ENCODE data around the gene HEMK1. TPM values are rescaled to one million over a fixed set of nuclear protein-coding genes. Genes with fewer than 3 reads are reported as not detected.

The HEMK1 gene
- total and polyA plus RNA-seq, 9 donors, result 6.8 to 35.3 (median 23.8) TPM

- TF ChIP-seq POLR2A (IDR thresholded peaks at IDR 0.05) (no peak), CTCF (IDR thresholded peaks at IDR 0.05) (no peak), EP300 (IDR thresholded peaks at IDR 0.05) (no peak)
- 77 to 80% (median 79%) methylated on average over 18 of the region's 18 CpGs for WGBS, 3 donors
- Histone ChIP-seq H3K4me1 (ENCODE audit: insufficient read depth) (peaks cover 1% of the 10 kb centered on the region), H3K36me3 (no peaks in the 10 kb centered on the region), H3K9me3 (no peaks in the 10 kb centered on the region), H3K4me3 (no peak overlapping the region), H3K27ac (no peak overlapping the region), H3K27me3 (no peaks in the 10 kb centered on the region)
- DNase-seq, result no peak
- intact Hi-C loops (cut with DNase I), result no loop called here
Measured at GRCh38 chr3:50625231-50626182, 56.2 kb downstream of the HEMK1 start.

DNA sequence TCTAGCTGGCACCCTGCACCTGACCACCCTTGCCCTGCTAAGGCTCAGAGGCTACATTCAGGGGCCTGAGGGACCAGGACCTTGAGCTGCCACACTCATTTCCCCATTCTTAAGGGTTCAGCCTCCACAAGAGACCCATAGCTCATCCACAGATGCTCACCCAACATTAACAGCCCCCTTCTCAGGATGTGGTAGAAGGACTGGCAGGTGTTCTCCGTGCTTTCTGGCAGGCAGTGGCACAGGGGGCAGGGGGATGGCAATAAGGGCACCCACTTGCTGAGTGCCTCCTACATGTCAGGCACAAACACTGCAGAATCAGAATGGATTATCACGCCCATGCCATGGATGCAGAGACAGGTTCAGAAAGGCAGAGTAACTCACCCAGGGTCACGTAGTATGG is 57.1 kb downstream of the HEMK1 start:
- no peaks in the 10 kb centered on the region for H3K9me3 ChIP-seq
- H3K36me3 ChIP-seq, result no peaks in the 10 kb centered on the region
- 88 to 91% (median 90%) methylated on average over 3 of the region's 3 CpGs for WGBS, 3 donors
- H3K27me3 ChIP-seq, result no peaks in the 10 kb centered on the region
- TF ChIP-seq POLR2A (IDR thresholded peaks at IDR 0.05), result no peak
- no peak for TF ChIP-seq CTCF (IDR thresholded peaks at IDR 0.05)
- TF ChIP-seq EP300 (IDR thresholded peaks at IDR 0.05), result no peak
- H3K4me1 ChIP-seq (ENCODE audit: insufficient read depth), result no peaks in the 10 kb centered on the region
- H3K4me3 ChIP-seq, result no peak overlapping the region
- no peak overlapping the region for H3K27ac ChIP-seq
- DNase-seq, result no peak
- intact Hi-C loops (cut with DNase I), result no loop called here

DNA sequence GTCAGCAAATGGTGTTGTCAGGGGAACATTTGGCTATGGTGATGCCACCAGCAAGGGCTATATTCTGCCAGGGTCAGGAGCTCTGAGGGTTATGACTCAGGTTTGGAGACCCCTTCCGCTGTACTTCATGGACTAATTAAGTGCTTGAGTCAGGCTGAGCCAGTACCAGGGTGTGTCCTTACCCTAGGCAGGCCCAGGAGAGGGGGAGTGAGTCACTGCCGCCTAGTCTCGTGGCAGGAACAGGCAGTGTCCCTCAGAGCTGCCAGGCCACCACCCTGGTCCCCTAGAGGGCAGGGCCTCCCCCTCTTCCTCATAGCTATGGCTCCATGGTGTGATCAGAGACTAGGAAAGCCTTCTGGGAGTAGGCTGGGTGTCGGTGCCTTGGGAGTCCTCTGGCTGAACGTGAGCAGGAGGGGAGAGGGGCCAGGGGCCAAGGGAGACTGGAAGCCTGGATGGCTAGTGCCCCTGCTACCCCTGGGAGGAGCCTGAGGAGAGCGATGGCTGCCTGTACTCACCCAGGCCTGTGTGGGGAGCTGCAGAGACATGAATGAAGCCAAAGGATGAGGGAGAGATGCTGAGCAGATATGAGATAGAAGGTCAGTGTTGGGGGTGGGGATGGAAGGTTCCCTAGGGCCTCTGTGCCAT is 58.2 kb downstream of the HEMK1 start:
- intact Hi-C loops (cut with DNase I), result no loop called here
- Histone ChIP-seq H3K36me3 (no peaks in the 10 kb centered on the region), H3K9me3 (no peaks in the 10 kb centered on the region), H3K27me3 (no peaks in the 10 kb centered on the region), H3K27ac (no peak overlapping the region), H3K4me1 (ENCODE audit: insufficient read depth) (no peaks in the 10 kb centered on the region), H3K4me3 (no peak overlapping the region)
- no peak for DNase-seq
- 56 to 63% (median 61%) methylated on average over 6 of the region's 6 CpGs for WGBS, 3 donors
- TF ChIP-seq EP300 (IDR thresholded peaks at IDR 0.05) (no peak), CTCF (IDR thresholded peaks at IDR 0.05) (no peak), POLR2A (IDR thresholded peaks at IDR 0.05) (no peak)

GRCh38 chr3:50628601-50629000 is 59.3 kb downstream of the HEMK1 start:
- 92 to 96% (median 95%) methylated on average over 3 of the region's 3 CpGs for WGBS, 3 donors
- no peaks in the 10 kb centered on the region for H3K27me3 ChIP-seq
- DNase-seq, result no peak
- no peak for TF ChIP-seq EP300 (IDR thresholded peaks at IDR 0.05)
- no peak for TF ChIP-seq CTCF (IDR thresholded peaks at IDR 0.05)
- TF ChIP-seq POLR2A (IDR thresholded peaks at IDR 0.05), result no peak
- H3K9me3 ChIP-seq, result no peaks in the 10 kb centered on the region
- H3K4me3 ChIP-seq, result no peak overlapping the region
- no peaks in the 10 kb centered on the region for H3K36me3 ChIP-seq
- H3K27ac ChIP-seq, result no peak overlapping the region
- intact Hi-C loops (cut with DNase I), result no loop called here
- H3K4me1 ChIP-seq (ENCODE audit: insufficient read depth), result peaks cover 4% of the 10 kb centered on the region
